BLaER1 (cell line): ENCODE results near the gene DSG2.

ENCODE experiments used
- H3K27ac ChIP-seq: shearing (Covaris generic); formaldehyde crosslinking; 2 replicates; pipeline ENCODE4 v1.8.1; 2022
- H3K27me3 ChIP-seq: shearing (Covaris generic); formaldehyde crosslinking; 2 replicates; pipeline ENCODE4 v1.8.1; 2022
- H3K36me3 ChIP-seq: shearing (Covaris generic); formaldehyde crosslinking; 2 replicates; pipeline ENCODE4 v1.8.1; 2022
- H3K4me1 ChIP-seq: shearing (Covaris generic); formaldehyde crosslinking; 2 replicates; pipeline ENCODE4 v1.8.1; 2022
- H3K4me2 ChIP-seq: shearing (Covaris generic); formaldehyde crosslinking; 2 replicates; pipeline ENCODE4 v1.8.1; 2022
- H3K4me3 ChIP-seq: shearing (Covaris generic); formaldehyde crosslinking; 2 replicates; pipeline ENCODE4 v1.8.1; 2022
- H3K9ac ChIP-seq: shearing (Covaris generic); formaldehyde crosslinking; 2 replicates; pipeline ENCODE4 v1.8.1; 2022
- H3K9me3 ChIP-seq: shearing (Covaris generic); formaldehyde crosslinking; 2 replicates; pipeline ENCODE4 v1.8.1; 2022
- H4K20me1 ChIP-seq: shearing (Covaris generic); formaldehyde crosslinking; 2 replicates; pipeline ENCODE4 v1.8.1; 2022
- Cebpa-rat ChIP-seq: shearing (Covaris generic); IDR thresholded peaks from 2 replicates; pipeline ENCODE4 v1.8.1; 2022

DSG2 gene

DNA sequence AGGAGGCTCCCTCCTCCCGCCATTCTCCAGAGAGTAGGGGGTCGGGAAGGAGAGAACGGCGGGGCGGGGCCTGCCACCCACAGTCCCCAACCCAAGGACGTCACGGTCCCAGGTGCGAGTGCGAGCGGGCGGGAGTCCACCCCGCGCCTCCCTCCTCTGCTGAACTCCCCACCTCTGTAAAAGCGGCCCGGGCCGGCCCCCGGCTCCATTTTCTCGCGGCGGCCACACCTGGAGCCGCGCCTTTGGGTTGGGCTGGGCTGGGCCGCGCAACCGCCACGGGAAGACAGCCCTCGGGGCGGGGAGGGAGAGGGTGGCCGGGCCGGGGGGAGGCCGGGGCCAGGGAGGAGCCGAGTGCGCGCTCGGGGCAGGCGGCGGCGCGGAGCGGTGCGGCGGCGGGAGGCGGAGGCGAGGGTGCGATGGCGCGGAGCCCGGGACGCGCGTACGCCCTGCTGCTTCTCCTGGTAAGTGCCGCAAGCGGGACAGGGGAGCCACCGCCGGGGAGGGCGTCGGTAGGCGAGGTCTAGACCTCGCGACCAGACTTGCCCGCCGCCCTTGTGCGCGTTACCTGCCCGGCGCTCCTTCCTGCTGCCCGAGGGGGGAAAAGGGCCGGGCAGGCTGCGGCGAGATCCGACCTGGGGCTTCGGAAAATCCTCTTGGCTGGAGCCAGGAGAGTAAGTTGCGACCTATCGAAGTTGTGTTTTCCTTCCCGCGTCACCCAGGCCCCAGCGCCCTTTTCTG is at the start of gene DSG2:
Gene DSG2, plus strand, starts transcription at position 342 of the 738 bp plus-strand sequence. Its CDS starts 75 bp downstream, at position 417.
- H3K27ac ChIP-seq, result peak within 1 kb of the TSS; percentile 49; the same call in 1 of the 2 replicates
- H3K9ac ChIP-seq, result peak within 1 kb of the TSS; percentile 74

DNA sequence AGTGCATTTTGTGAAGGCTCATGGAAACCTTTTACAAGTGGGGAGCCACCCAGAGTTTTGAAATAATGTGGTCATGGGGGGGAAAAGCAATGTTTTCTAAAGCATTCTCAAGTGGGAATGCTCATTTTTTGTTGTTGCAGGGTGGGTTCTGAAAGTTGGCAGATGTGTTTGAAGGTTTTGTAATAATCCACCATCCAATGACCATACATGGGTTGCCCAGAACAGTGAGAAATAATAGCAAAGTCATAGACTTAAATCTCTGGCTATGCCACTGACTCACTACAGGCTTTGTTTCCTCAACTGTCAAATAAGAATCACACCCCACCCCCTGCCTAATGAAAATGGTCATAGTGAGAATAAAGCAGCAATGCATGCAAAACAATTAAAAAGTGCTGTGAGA is 47.6 kb upstream of the DSG2 start:
- H4K20me1 ChIP-seq, result no peaks in the 10 kb centered on the region
- H3K4me3 ChIP-seq, result no peak overlapping the region
- no peak for TF ChIP-seq Cebpa-rat
- no peak overlapping the region for H3K27ac ChIP-seq
- H3K36me3 ChIP-seq, result no peaks in the 10 kb centered on the region
- no peak overlapping the region for H3K4me2 ChIP-seq
- no peak overlapping the region for H3K9ac ChIP-seq
- no peaks in the 10 kb centered on the region for H3K27me3 ChIP-seq
- H3K4me1 ChIP-seq, result no peaks in the 10 kb centered on the region
- H3K9me3 ChIP-seq, result no peaks in the 10 kb centered on the region

More for the DNA sequence above, at the start of gene DSG2:
- Histone ChIP-seq H3K9me3 (peaks cover 12% of the 10 kb centered on the region; the same call in 1 of the 2 replicates), H4K20me1 (no peaks in the 10 kb centered on the region), H3K36me3 (no peaks in the 10 kb centered on the region), H3K4me2 (peak within 1 kb of the TSS; percentile 75), H3K27me3 (peaks cover 16% of the 10 kb centered on the region), H3K4me1 (peaks cover 12% of the 10 kb centered on the region; the same call in 1 of the 2 replicates), H3K4me3 (peak within 1 kb of the TSS; percentile 73)
- no peak for TF ChIP-seq Cebpa-rat

DNA sequence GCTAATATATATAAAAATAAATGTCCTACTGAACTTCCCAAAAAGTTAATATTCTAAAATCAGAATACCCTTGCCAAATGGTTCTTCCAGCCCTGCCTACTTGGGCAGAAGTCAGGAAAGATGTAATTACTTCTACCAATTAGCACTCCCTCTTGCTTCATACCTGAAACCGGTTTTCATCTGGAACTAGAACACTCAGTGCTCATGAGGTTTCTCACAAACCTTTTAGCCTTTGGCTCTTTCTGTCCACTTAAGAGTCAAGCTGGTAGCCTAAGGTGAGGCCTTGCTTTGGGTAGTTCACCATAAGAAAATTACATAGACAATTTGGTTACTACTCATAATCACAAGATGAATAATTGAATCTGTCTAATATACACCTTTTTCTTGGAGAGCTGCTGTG is 46.4 kb upstream of the DSG2 start:
- no peaks in the 10 kb centered on the region for H3K27me3 ChIP-seq
- no peak for TF ChIP-seq Cebpa-rat
- H3K4me2 ChIP-seq, result no peak overlapping the region
- no peaks in the 10 kb centered on the region for H4K20me1 ChIP-seq
- no peak overlapping the region for H3K27ac ChIP-seq
- no peaks in the 10 kb centered on the region for H3K9me3 ChIP-seq
- H3K4me3 ChIP-seq, result no peak overlapping the region
- no peak overlapping the region for H3K9ac ChIP-seq
- H3K36me3 ChIP-seq, result no peaks in the 10 kb centered on the region
- no peaks in the 10 kb centered on the region for H3K4me1 ChIP-seq

DNA sequence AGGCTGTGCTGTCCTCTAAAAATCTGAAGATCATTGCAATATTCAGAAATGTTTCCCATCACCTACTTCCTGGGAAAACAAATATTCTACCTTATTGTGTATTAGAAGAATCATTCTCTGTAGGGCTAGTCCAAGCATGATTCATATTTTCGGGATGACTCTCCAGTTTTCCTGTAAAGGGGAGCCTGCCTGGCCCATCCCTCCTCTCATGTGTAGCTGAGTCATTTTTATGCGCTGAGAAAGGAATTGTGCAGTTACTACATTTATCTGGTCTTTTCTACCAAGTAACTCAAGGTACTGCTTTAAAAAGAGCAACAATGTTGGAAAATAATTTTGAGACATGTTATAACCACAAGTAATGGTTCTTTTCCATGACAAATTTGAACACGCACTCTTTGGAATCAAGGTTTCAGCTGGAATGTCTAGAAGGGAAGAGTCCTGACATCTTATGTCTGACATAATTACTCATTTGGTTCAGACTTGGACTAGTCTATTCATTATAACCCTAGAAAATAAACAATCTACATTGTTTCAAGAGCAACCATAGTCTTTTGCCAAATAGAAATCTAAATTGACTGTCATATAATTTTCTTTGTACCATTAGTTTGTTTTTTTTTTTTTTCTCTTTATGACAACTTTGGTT is 43.8 kb upstream of the DSG2 start:
- H3K27me3 ChIP-seq, result no peaks in the 10 kb centered on the region
- H3K9ac ChIP-seq, result no peak overlapping the region
- H3K27ac ChIP-seq, result no peak overlapping the region
- H3K4me1 ChIP-seq, result no peaks in the 10 kb centered on the region
- H3K4me3 ChIP-seq, result no peak overlapping the region
- H3K9me3 ChIP-seq, result no peaks in the 10 kb centered on the region
- no peak overlapping the region for H3K4me2 ChIP-seq
- no peaks in the 10 kb centered on the region for H4K20me1 ChIP-seq
- no peak for TF ChIP-seq Cebpa-rat
- H3K36me3 ChIP-seq, result no peaks in the 10 kb centered on the region

DNA sequence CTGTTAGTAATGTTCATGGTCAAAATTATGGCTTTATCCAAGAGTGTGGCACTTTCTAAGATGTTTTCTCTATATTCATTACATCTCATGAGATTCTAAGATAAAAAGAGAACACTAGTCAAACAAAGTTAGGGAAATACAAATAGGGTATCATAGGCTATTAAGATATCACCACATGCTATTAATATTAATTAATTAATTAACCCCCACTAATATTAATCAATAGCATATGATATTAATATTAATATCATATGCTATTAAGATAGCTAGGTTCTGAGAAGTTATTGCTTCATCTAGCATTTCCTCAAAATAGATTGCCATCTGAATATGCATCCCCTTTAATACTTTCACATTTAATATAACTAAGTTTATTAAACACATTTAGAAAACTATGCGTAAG is 28.3 kb upstream of the DSG2 start:
- Histone ChIP-seq H3K4me1 (no peaks in the 10 kb centered on the region), H3K36me3 (no peaks in the 10 kb centered on the region), H3K4me3 (no peak overlapping the region), H3K9me3 (no peaks in the 10 kb centered on the region), H3K27ac (no peak overlapping the region), H3K4me2 (no peak overlapping the region), H3K27me3 (no peaks in the 10 kb centered on the region), H3K9ac (no peak overlapping the region), H4K20me1 (no peaks in the 10 kb centered on the region)
- no peak for TF ChIP-seq Cebpa-rat

DNA sequence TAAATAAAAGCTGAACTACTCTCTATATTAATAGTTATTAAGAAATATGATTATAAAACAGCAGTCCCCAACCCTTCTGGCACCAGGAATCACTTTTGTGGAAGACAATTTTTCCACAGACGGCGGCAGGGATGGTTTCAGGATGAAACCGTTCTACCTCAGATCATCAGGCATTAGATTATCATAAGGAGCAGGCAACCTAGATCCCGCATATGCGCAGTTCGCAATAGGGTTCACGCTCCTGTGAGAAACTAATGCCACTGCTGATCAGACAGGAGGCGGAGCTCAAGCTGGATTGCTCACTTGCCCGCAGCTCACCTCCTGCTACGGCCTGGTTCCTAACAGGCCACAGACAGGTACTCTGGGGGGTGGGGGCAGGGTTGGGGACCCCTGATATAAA is 19.3 kb upstream of the DSG2 start:
- Histone ChIP-seq H3K36me3 (no peaks in the 10 kb centered on the region), H3K27me3 (no peaks in the 10 kb centered on the region), H3K4me3 (no peak overlapping the region), H3K4me1 (no peaks in the 10 kb centered on the region), H3K4me2 (no peak overlapping the region), H4K20me1 (no peaks in the 10 kb centered on the region), H3K9me3 (no peaks in the 10 kb centered on the region), H3K9ac (no peak overlapping the region), H3K27ac (no peak overlapping the region)
- TF ChIP-seq Cebpa-rat, result no peak

DNA sequence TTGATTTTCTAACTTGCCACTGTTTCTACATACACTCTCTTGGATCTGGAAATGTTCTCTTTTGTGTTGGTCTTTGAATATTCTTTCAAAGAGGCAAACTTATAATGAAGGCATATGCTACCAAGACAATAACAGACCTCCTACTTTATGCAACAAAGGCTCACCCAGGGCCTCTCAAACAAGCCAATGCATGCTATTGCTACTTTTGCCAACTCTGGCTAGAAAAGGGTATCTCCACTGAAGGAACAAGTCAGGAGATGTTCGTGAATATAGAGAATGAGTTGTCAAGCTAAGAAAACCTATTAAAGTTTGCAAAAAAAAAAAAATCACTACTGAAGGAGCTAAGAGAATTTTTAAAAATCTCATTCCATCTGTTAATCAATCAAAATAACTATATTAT is 15.9 kb upstream of the DSG2 start:
- TF ChIP-seq Cebpa-rat, result no peak
- H3K4me3 ChIP-seq, result no peak overlapping the region

DNA sequence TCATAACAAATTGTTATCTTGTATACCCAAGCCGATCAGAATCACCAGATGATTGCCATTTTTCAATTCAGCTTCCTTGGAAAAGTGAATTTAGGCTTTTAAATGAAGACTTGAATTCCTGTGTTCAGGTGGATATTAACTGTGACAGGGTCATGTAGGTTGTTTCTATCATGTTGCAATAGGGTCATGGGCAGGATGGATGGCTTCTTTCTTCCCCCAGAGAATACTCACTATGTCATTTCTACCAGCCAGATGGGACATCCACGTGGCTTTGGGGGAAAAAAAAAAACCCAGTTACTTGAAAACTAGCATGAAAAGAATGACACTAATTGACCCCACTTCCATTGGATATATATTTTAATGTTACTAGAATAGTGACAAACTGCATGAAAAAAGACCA is 14.6 kb upstream of the DSG2 start:
- H3K27me3 ChIP-seq, result no peaks in the 10 kb centered on the region
- TF ChIP-seq Cebpa-rat, result no peak
- no peak overlapping the region for H3K9ac ChIP-seq
- no peak overlapping the region for H3K4me3 ChIP-seq
- no peak overlapping the region for H3K4me2 ChIP-seq
- no peaks in the 10 kb centered on the region for H3K36me3 ChIP-seq
- no peaks in the 10 kb centered on the region for H4K20me1 ChIP-seq
- no peak overlapping the region for H3K27ac ChIP-seq
- no peaks in the 10 kb centered on the region for H3K4me1 ChIP-seq
- no peaks in the 10 kb centered on the region for H3K9me3 ChIP-seq

More for the DNA sequence above, 15.9 kb upstream of the DSG2 start:
- no peaks in the 10 kb centered on the region for H3K4me1 ChIP-seq
- H3K9me3 ChIP-seq, result no peaks in the 10 kb centered on the region
- H3K36me3 ChIP-seq, result no peaks in the 10 kb centered on the region
- no peaks in the 10 kb centered on the region for H4K20me1 ChIP-seq
- no peak overlapping the region for H3K4me2 ChIP-seq
- no peak overlapping the region for H3K27ac ChIP-seq
- H3K27me3 ChIP-seq, result no peaks in the 10 kb centered on the region
- H3K9ac ChIP-seq, result no peak overlapping the region

DNA sequence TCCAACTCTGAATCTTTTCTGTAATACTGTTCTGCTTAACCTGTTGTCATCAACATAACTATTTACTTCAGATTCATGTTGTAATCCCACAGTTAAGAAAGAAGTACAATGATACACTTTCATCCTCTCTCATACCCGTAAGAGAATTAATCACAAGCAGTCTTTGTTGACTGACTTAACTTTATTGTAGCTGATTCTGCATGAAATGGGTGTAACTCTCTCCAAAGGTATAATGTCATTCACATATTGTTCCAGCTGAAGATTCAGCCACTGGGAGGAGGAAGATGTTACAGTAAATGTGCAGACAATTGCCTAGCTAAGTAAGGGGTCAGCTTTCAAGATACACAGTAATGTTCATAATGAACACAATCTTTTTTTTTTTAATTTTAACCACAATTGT is 13.5 kb upstream of the DSG2 start:
- no peaks in the 10 kb centered on the region for H4K20me1 ChIP-seq
- no peaks in the 10 kb centered on the region for H3K27me3 ChIP-seq
- no peak for TF ChIP-seq Cebpa-rat
- no peaks in the 10 kb centered on the region for H3K9me3 ChIP-seq
- H3K4me2 ChIP-seq, result no peak overlapping the region
- H3K4me1 ChIP-seq, result no peaks in the 10 kb centered on the region
- no peak overlapping the region for H3K4me3 ChIP-seq
- no peak overlapping the region for H3K27ac ChIP-seq
- no peaks in the 10 kb centered on the region for H3K36me3 ChIP-seq
- H3K9ac ChIP-seq, result no peak overlapping the region

DNA sequence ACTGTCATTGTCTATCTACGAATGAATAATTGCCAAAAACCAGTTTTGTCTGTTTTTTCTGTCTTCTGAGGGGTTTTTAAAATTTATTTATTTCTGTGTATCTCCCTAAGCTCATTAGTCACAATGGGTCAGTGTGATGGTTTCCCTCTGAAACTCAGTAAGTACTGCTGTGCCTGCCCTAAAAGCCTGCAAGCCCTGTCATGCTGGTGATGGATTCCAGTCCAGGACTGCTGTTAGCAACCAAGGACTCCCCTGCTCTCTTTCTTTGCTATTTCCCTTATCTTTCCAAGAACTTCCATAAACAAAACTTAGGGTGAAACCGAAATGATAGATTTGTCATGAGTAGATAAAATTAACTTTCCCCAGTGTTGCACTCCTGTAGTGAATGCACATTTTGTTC is 11.8 kb upstream of the DSG2 start:
- H3K4me1 ChIP-seq, result no peaks in the 10 kb centered on the region
- H3K36me3 ChIP-seq, result no peaks in the 10 kb centered on the region
- H3K27me3 ChIP-seq, result no peaks in the 10 kb centered on the region
- H3K9me3 ChIP-seq, result no peaks in the 10 kb centered on the region
- H3K9ac ChIP-seq, result no peak overlapping the region
- no peak overlapping the region for H3K27ac ChIP-seq
- H4K20me1 ChIP-seq, result no peaks in the 10 kb centered on the region
- TF ChIP-seq Cebpa-rat, result no peak
- no peak overlapping the region for H3K4me3 ChIP-seq
- H3K4me2 ChIP-seq, result no peak overlapping the region
